BJ (cell line): ENCODE results near the gene DACH1. TPM values are rescaled to one million over a fixed set of nuclear protein-coding genes. Genes with fewer than 3 reads are reported as not detected.

ENCODE experiments used
- CTCF ChIA-PET: fragments of 350-600 bp; formaldehyde crosslinking; extraction: SDS; loops from one replicate; lab custom pipeline; 2021; ENCODE audit warnings: antibody characterized with exemption, inconsistent platforms; lab: Yijun Ruan, JAX
- POLR2A ChIA-PET: fragments of 300-600 bp; sonication (Branson Sonifier 250); formaldehyde crosslinking; extraction: SDS; loops from one replicate; lab custom pipeline; 2021; ENCODE audit warnings: antibody characterized with exemption; lab: Charles Lee
- DNase-seq: peaks from one replicate; pipeline ENCODE4 v3.0.0-alpha.2; 2011; ENCODE audit warnings: low read depth
- H3K27me3 ChIP-seq: 2 replicates; pipeline ENCODE4 v1.6.0; 2011; ENCODE audit warnings: low read length; ENCODE audit not compliant: control insufficient read depth, insufficient read depth
- H3K36me3 ChIP-seq: 2 replicates; pipeline ENCODE4 v1.5.1; 2011; ENCODE audit warnings: low read length; ENCODE audit not compliant: control insufficient read depth, insufficient read depth
- H3K4me3 ChIP-seq: 2 replicates; pipeline ENCODE4 v1.5.1; 2011; ENCODE audit warnings: low read depth, mild to moderate bottlenecking, control low read depth, low read length
- polyA plus RNA-seq: library from polyadenylated mRNA; depleted of rRNA; stranded (reverse); fragments of >200 nt; gene quantifications from 2 replicates; pipeline ENCODE4 v1.2.3, GENCODE V29; 2011
- TF ChIP-seq, protein P1 (sequence below): IDR thresholded peaks from 2 replicates; pipeline ENCODE4 v1.5.1; 2011; ENCODE audit warnings: low read depth, mild to moderate bottlenecking, control low read depth, inconsistent platforms, low read length, moderate library complexity; ENCODE audit not compliant: insufficient read depth

The DACH1 gene
- polyA plus RNA-seq, 1 experiment: 0.01 TPM

DNA sequence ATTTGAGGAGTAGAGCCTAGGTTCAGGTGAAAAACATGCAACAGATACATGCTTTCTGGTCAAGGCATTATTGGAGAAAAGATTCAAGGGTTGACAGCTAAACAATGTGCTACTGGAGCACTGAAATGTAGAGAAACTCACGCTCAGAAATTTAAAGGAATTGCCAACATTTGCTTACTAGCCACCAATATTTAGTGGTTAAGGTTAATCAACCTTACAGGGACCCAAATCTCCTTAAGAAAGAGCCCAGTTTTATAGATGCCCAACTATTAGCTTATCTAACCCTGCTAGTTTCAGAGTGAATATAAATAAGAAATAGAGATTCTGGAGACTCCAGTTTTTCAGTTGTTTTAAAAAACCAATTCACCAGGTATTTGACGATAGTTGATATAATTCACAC lies 203.6 kb downstream of the DACH1 start:
- Histone ChIP-seq H3K36me3 (no peaks in the 10 kb centered on the region), H3K27me3 (no peaks in the 10 kb centered on the region), H3K4me3 (no peak overlapping the region)
- DNase-seq: no peak
- CTCF ChIA-PET: no interaction called here
- POLR2A ChIA-PET: no interaction called here
- TF ChIP-seq, protein P1, sequence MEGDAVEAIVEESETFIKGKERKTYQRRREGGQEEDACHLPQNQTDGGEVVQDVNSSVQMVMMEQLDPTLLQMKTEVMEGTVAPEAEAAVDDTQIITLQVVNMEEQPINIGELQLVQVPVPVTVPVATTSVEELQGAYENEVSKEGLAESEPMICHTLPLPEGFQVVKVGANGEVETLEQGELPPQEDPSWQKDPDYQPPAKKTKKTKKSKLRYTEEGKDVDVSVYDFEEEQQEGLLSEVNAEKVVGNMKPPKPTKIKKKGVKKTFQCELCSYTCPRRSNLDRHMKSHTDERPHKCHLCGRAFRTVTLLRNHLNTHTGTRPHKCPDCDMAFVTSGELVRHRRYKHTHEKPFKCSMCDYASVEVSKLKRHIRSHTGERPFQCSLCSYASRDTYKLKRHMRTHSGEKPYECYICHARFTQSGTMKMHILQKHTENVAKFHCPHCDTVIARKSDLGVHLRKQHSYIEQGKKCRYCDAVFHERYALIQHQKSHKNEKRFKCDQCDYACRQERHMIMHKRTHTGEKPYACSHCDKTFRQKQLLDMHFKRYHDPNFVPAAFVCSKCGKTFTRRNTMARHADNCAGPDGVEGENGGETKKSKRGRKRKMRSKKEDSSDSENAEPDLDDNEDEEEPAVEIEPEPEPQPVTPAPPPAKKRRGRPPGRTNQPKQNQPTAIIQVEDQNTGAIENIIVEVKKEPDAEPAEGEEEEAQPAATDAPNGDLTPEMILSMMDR: no peak

DNA sequence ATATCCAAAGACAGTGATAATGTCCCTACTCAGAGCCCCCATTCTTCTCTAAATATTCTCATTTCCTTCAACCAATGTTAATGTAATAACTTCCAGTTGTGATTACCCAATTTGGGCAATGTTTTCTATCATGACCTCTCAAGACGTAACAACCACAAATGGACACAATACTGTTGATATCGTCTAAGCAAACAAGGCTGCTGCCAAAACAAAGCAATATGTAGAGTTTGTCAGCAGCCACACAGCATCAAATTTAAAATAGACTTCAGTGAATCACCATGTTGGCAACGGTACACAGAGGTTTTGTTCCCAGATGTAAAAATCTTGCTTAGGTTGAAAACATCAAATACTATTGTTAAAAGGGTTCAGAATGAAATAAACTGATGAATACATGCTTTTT lies 205.1 kb downstream of the DACH1 start:
- CTCF ChIA-PET: no interaction called here
- Histone ChIP-seq H3K27me3 (no peaks in the 10 kb centered on the region), H3K36me3 (no peaks in the 10 kb centered on the region), H3K4me3 (no peak overlapping the region)
- POLR2A ChIA-PET: no interaction called here
- TF ChIP-seq, protein P1: no peak
- DNase-seq: peak; percentile 26

DNA sequence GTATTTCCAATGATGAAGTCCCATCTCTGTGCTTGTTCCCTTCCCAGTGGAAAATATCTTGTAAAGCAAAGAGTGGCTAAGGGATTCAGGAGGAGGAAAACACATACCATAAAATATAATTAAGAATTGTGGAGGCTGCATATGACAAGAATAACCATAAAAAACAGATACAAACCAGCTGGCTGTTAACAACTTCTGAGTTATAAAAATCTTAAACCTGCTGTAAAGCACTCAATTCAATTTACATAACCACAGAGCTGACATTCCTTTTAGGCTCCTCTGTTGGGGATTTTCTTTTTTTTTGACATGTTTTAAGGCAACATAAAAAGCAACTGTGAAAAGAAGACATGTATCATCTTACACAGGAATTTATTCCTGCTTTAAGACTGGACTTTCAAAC lies 207.6 kb downstream of the DACH1 start:
- POLR2A ChIA-PET: no interaction called here
- H3K4me3 ChIP-seq: no peak overlapping the region
- CTCF ChIA-PET: no interaction called here
- peak; percentile 9 for DNase-seq
- H3K36me3 ChIP-seq: no peaks in the 10 kb centered on the region
- TF ChIP-seq, protein P1: no peak
- no peaks in the 10 kb centered on the region for H3K27me3 ChIP-seq

DNA sequence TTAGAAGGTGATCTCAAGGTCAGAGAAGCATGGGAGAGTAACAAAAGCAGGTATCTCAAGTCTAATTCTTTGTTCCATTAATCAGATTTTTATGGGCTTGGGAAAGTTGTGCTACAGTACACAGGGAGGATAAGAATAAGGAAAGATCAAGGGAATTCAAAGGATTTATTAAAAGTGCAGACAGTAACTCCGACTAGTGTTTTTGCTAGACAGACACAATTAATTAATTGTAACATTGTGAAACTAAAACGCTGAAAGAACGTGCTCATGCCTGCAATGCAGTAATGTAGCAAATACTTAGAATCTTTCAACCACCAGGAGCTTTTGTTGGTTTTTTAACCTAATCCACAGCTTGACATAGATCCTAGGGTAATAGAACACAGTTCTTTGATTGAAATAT lies 221.5 kb downstream of the DACH1 start:
- no peak for DNase-seq
- ChIA-PET CTCF (interaction anchor here (0.6 kb wide), 1 partner anchor 885 kb away, joined by 3 read pairs; no protein-coding TSS in a partner anchor), POLR2A (no interaction called here)
- no peaks in the 10 kb centered on the region for H3K27me3 ChIP-seq
- TF ChIP-seq, protein P1: no peak
- H3K36me3 ChIP-seq: no peaks in the 10 kb centered on the region
- no peak overlapping the region for H3K4me3 ChIP-seq

DNA sequence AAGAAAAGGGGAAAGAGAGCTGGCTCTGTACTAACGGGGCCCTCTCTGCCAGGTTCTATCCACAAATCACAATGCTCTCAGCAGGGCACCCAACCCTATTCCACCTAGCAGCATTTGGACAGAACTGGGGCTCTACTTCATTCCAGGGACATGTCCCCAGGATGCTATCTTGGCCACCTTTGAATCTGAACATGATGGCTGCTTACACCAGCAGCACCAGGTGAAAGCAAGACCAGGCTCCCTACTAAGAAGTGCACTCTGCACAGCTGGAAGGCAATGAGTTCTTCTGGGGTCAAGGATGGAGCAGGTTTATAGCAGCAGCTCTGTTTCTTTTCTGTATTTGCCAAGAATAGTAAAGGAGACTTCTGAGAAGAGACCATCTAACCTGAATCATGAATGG lies 222.4 kb downstream of the DACH1 start:
- H3K27me3 ChIP-seq: no peaks in the 10 kb centered on the region
- no peaks in the 10 kb centered on the region for H3K36me3 ChIP-seq
- TF ChIP-seq, protein P1: no peak
- ChIA-PET POLR2A (no interaction called here), CTCF (no interaction called here)
- H3K4me3 ChIP-seq: no peak overlapping the region
- DNase-seq: no peak
